Hepatocyte (in vitro differentiated cells): ENCODE results near the gene CBLL2. TPM values are rescaled to one million over a fixed set of nuclear protein-coding genes. Genes with fewer than 3 reads are reported as not detected.

Experiments used
- DNase-seq: peaks from one replicate; pipeline ENCODE4 v3.0.0-alpha.2; 2016; ENCODE audit warnings: low spot score
- H2AFZ ChIP-seq: fragments of 200-600 bp; sonication (generic); 2 replicates; pipeline ENCODE4 v1.6.0; 2016; ENCODE audit warnings: antibody characterized with exemption, mild to moderate bottlenecking
- H3K27ac ChIP-seq: fragments of 200-600 bp; sonication (generic); 2 replicates; pipeline ENCODE4 v1.5.1; 2016; ENCODE audit warnings: mild to moderate bottlenecking
- H3K27me3 ChIP-seq: fragments of 200-600 bp; sonication (generic); 2 replicates; pipeline ENCODE4 v1.6.1; 2016
- H3K36me3 ChIP-seq: fragments of 200-600 bp; sonication (generic); replicated peaks from 2 replicates; pipeline ENCODE4 v1.5.1; 2016; ENCODE audit warnings: low read depth; ENCODE audit not compliant: insufficient read depth
- H3K4me1 ChIP-seq: fragments of 200-600 bp; sonication (generic); 2 replicates; pipeline ENCODE4 v1.5.1; 2016; ENCODE audit warnings: mild to moderate bottlenecking, moderate library complexity; ENCODE audit not compliant: insufficient read depth
- H3K4me2 ChIP-seq: fragments of 200-600 bp; sonication (generic); 2 replicates; pipeline ENCODE4 v1.6.0; 2016
- H3K4me3 ChIP-seq: fragments of 200-600 bp; sonication (generic); 2 replicates; pipeline ENCODE4 v1.5.1; 2016; ENCODE audit warnings: mild to moderate bottlenecking
- H3K79me2 ChIP-seq: fragments of 200-600 bp; sonication (generic); 2 replicates; pipeline ENCODE4 v1.6.0; 2017; ENCODE audit warnings: mild to moderate bottlenecking
- H3K9me2 ChIP-seq: fragments of 200-600 bp; sonication (generic); replicated peaks from 2 replicates; pipeline ENCODE4 v1.6.0; 2017; ENCODE audit warnings: mild to moderate bottlenecking; ENCODE audit not compliant: insufficient read depth
- H3K9me3 ChIP-seq: fragments of 200-600 bp; sonication (generic); 2 replicates; pipeline ENCODE4 v1.5.1; 2016; ENCODE audit warnings: low read depth, mild to moderate bottlenecking
- H4K20me1 ChIP-seq: fragments of 200-600 bp; sonication (generic); 2 replicates; pipeline ENCODE4 v1.6.0; 2016; ENCODE audit warnings: mild to moderate bottlenecking; ENCODE audit not compliant: insufficient read depth, poor library complexity, severe bottlenecking
- CTCF ChIP-seq: fragments of 200-600 bp; sonication (generic); IDR thresholded peaks from 2 replicates; pipeline ENCODE4 v1.5.1; 2016; ENCODE audit warnings: antibody characterized with exemption, mild to moderate bottlenecking; ENCODE audit not compliant: poor library complexity
- EZH2 ChIP-seq: fragments of 200-600 bp; sonication (generic); IDR thresholded peaks from 2 replicates; pipeline ENCODE4 v1.6.1; 2016; ENCODE audit warnings: antibody characterized with exemption, mild to moderate bottlenecking, borderline replicate concordance
- EZH2phosphoT487 ChIP-seq: fragments of 200-600 bp; sonication (generic); IDR thresholded peaks from one replicate; pipeline ENCODE4 v1.6.1; 2018; ENCODE audit warnings: antibody characterized with exemption, mild to moderate bottlenecking, low read depth, moderate library complexity; ENCODE audit not compliant: unreplicated experiment, severe bottlenecking
- WGBS: methylation state at CpG from one replicate; pipeline ENCODE4 v1.1.6; 2016; ENCODE audit warnings: low lambda C conversion rate; ENCODE audit errors: missing lambda C conversion rate; 5-methylcytosine and 5-hydroxymethylcytosine counted together
- polyA plus RNA-seq: library from polyadenylated mRNA; unstranded; fragments of >200 nt; fragmentation: Nextera tagmentation; extraction: Ambion mirVana; gene quantifications from 2 replicates; pipeline ENCODE4 v1.2.1, GENCODE V29; 2016
- total RNA-seq: library from RNA; depleted of rRNA; stranded (reverse); fragments of >200 nt; gene quantifications from 2 replicates; pipeline ENCODE4 v1.2.3, GENCODE V29; 2014

Gene CBLL2, protein sequence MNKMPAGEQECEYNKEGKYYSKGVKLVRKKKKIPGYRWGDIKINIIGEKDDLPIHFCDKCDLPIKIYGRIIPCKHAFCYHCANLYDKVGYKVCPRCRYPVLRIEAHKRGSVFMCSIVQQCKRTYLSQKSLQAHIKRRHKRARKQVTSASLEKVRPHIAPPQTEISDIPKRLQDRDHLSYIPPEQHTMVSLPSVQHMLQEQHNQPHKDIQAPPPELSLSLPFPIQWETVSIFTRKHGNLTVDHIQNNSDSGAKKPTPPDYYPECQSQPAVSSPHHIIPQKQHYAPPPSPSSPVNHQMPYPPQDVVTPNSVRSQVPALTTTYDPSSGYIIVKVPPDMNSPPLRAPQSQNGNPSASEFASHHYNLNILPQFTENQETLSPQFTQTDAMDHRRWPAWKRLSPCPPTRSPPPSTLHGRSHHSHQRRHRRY
- not detected in 2 replicates for total RNA-seq
- polyA plus RNA-seq: not detected in 2 replicates

GRCh38 chrX:22272613-22273012 lies at the start of gene CBLL2:
Gene CBLL2 (plus strand): TSS chrX:22272913. CDS start chrX:22272992, 79 bp downstream.
- no peaks in the 10 kb centered on the region for H4K20me1 ChIP-seq
- no peak within 1 kb of the TSS for H2AFZ ChIP-seq
- no peak for TF ChIP-seq EZH2
- no peak for TF ChIP-seq CTCF
- TF ChIP-seq EZH2phosphoT487: no peak
- DNase-seq: no peak
- no peaks in the 10 kb centered on the region for H3K4me1 ChIP-seq
- H3K27me3 ChIP-seq: no peaks in the 10 kb centered on the region
- no peaks in the 10 kb centered on the region for H3K79me2 ChIP-seq
- WGBS: 80% methylated on average over 13 of the region's 13 CpGs
- H3K4me3 ChIP-seq: no peak within 1 kb of the TSS
- H3K27ac ChIP-seq: no peak within 1 kb of the TSS
- H3K9me3 ChIP-seq: no peaks in the 10 kb centered on the region
- H3K9me2 ChIP-seq: no peaks in the 10 kb centered on the region
- no peaks in the 10 kb centered on the region for H3K36me3 ChIP-seq
- H3K4me2 ChIP-seq: no peak within 1 kb of the TSS

DNA sequence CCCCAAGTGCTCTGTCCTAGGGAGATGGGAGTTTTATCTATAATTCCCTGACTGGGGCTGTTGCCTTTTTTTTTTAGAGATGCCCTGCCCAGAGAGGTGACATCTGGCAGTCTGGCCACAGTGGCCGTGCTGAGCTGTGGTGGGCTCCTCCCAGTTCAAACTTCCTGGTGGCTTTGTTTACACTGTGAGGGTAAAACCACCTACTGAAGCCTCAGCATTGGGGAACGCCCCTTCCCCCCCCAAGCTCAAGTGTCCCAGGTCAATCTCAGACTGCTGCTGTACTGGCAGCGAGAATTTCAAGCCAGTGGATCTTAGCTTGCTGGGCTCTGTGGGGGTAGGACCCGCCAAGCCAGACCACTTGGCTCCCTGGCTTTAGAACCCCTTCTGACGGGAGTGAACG lies 38.3 kb upstream of the CBLL2 start:
- 73% methylated on average over 6 of the region's 6 CpGs for WGBS

GRCh38 chrX:22237479-22237878 lies 35.2 kb upstream of the CBLL2 start:
- H3K4me3 ChIP-seq: no peak overlapping the region
- H3K4me1 ChIP-seq: no peaks in the 10 kb centered on the region
- H3K9me2 ChIP-seq: no peaks in the 10 kb centered on the region
- no peaks in the 10 kb centered on the region for H3K27me3 ChIP-seq
- H4K20me1 ChIP-seq: no peaks in the 10 kb centered on the region
- H3K27ac ChIP-seq: no peak overlapping the region
- 52% methylated on average over 2 of the region's 2 CpGs for WGBS
- no peaks in the 10 kb centered on the region for H3K79me2 ChIP-seq
- no peaks in the 10 kb centered on the region for H3K36me3 ChIP-seq
- no peaks in the 10 kb centered on the region for H3K9me3 ChIP-seq
- H2AFZ ChIP-seq: no peak overlapping the region
- TF ChIP-seq CTCF: no peak
- TF ChIP-seq EZH2phosphoT487: no peak
- no peak for TF ChIP-seq EZH2
- DNase-seq: no peak
- H3K4me2 ChIP-seq: no peak overlapping the region

More for the DNA sequence above, 38.3 kb upstream of the CBLL2 start:
- Histone ChIP-seq H3K36me3 (no peaks in the 10 kb centered on the region), H3K27me3 (no peaks in the 10 kb centered on the region), H4K20me1 (no peaks in the 10 kb centered on the region), H3K4me2 (no peak overlapping the region), H2AFZ (no peak overlapping the region), H3K27ac (no peak overlapping the region), H3K4me1 (no peaks in the 10 kb centered on the region), H3K9me3 (no peaks in the 10 kb centered on the region), H3K9me2 (no peaks in the 10 kb centered on the region), H3K4me3 (no peak overlapping the region), H3K79me2 (no peaks in the 10 kb centered on the region)
- no peak for DNase-seq
- TF ChIP-seq EZH2 (no peak), EZH2phosphoT487 (no peak), CTCF (no peak)
